SK-N-MC (cell line): ENCODE data around the gene SIRT7.
A peak's percentile ranks its signal among the peaks of the same experiment; 100 is the strongest.

Experiments
- EZH2 ChIP-seq: fragments of 200-600 bp; sonication (generic); IDR thresholded peaks from one replicate; pipeline ENCODE4 v1.6.1; 2017; ENCODE audit warnings: antibody characterized with exemption
- FOXP2 ChIP-seq: optimal IDR thresholded peaks from 2 replicates; pipeline ENCODE3; 2011; ENCODE audit warnings: mild to moderate bottlenecking, moderate library complexity; ENCODE audit not compliant: insufficient read depth; ENCODE audit errors: extremely low read length, control extremely low read depth
- POLR2AphosphoS5 ChIP-seq: IDR thresholded peaks from 2 replicates; pipeline ENCODE4 v1.6.1; 2012; ENCODE audit warnings: mild to moderate bottlenecking, low read depth, low read length, borderline replicate concordance

GRCh38 chr17:81917565-81918332, at the start of gene SIRT7:
- TF ChIP-seq EZH2 = no peak
- peak; percentile 53; the same call in 1 of the 2 replicates for TF ChIP-seq POLR2AphosphoS5
- TF ChIP-seq FOXP2 = no peak
